Measurements from ENCODE around the gene NEK1.
"Not testable (repeated sequence)": the region's sequence is repeated elsewhere in the genome, so short reads cannot be mapped to it uniquely, and the experiment has no call there.

Gene NEK1

DNA sequence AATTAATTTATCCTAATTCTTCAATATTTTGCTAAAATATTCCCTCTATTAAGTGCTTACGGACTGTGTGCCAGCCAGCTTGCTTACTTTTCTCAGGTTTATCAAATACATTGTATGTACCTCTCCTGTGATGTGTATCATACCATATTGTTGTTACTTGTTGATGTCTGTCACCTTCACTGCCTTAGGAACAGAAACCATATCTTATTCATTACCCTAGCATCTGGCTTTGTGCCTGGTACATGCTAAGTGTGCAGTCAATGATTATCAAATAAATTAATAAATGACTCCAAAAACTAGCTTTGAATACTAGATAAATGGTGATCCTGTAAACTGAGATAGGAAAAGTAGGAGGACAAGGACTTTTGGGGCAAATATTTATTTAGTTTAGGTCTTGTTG is 14.9 kb upstream of the NEK1 start:
- DNase-seq, result no peak

- no peak for DNase-seq
Measured at GRCh38 chr4:169626331-169627282, 14.2 kb upstream of the NEK1 start.

DNA sequence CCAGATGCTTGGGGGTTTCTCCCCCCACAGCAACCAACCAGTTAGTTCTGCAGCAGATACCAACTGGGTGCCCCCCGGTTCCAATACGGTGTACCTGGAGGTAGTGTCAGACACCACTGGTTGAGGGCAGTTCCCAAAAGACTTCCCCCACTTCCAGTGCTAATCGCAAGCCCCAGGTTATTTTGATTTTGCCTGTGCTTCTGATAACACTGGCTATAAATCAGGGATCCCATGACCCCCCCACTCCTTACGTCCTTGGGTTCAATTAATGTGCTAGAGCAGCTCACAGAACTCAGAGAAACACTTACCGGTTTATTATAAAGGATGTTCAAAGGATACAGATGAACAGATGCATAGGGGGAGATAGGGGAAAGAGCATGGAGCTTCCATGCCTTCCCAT is 13.5 kb upstream of the NEK1 start:
- no peak for DNase-seq

- DNase-seq, result not testable (repeated sequence)
Measured at GRCh38 chr4:169624012-169624411, 11.6 kb upstream of the NEK1 start.

GRCh38 chr4:169622566-169622965 is 10.2 kb upstream of the NEK1 start:
- DNase-seq, result no peak

- DNase-seq, result no peak
Measured at GRCh38 chr4:169621731-169622492, 9.5 kb upstream of the NEK1 start.

DNA sequence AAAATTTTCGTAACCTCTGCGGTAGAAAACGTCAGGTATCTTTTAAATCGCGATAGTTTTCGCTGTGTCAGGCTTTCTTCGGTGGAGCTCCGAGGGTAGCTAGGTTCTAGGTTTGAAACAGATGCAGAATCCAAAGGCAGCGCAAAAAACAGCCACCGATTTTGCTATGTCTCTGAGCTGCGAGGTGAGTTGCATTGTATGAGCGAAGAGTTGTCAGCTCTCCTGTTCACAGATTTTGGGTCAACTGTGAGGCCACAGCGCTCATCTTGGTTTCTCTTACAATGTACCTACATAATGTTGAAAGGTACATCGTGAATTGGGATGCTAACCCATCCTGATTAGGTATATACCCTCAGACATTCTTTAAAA is 8.5 kb upstream of the NEK1 start:
- peak; percentile 38 for DNase-seq

GRCh38 chr4:169619958-169620879 is 7.8 kb upstream of the NEK1 start, which contains the start of gene CLCN3:
TSS of gene CLCN3 (plus strand) at chr4:169620578. CDS start at chr4:169635929, 15,351 bp downstream.
- DNase-seq, result peak; percentile 97

- peak; percentile 68 for DNase-seq
Measured at GRCh38 chr4:169619518-169619957, 7.2 kb upstream of the NEK1 start.

GRCh38 chr4:169618986-169619385 is 6.6 kb upstream of the NEK1 start:
- no peak for DNase-seq

DNA sequence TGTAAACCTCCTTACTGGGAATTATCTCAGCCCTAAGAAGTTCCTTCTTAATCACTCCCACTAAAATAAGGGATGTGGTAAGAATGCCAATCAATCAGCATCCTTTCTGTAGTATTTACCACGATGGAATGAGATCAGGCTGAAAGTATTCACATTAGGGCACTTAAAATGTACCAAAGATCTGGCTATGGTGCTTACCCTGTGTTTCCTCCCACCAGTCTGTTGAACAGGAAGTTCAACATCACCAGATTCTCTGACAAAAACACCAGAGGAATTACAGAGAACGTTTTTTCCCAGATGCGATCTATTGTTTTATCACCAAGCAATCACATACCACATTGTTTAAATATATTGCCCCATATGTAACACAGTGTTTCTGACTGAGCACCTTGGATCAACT is 5.9 kb upstream of the NEK1 start:
- DNase-seq, result no peak

DNA sequence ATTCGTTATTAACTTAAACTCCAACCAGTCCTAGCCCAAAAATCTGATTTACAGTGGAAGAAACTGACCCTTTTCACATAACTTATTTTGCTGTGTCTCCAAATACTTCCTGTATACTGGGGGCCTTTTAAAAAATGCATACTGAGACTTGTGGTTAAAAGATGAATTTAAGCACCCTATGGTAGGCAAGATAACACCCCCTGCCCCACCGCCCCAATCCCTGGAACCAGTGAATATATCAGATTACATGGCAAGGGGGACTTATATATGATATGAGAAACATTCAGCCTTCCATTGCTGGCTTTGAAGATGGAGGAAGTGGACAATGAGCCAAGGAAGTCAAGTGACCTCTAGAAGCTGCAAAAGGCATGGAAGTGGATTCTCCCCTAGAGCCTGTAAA is 4.9 kb upstream of the NEK1 start:
- DNase-seq, result no peak

GRCh38 chr4:169616846-169617245 is 4.5 kb upstream of the NEK1 start:
- DNase-seq, result no peak

- DNase-seq, result no peak
Measured at GRCh38 chr4:169615467-169616106, 3.2 kb upstream of the NEK1 start.

DNA sequence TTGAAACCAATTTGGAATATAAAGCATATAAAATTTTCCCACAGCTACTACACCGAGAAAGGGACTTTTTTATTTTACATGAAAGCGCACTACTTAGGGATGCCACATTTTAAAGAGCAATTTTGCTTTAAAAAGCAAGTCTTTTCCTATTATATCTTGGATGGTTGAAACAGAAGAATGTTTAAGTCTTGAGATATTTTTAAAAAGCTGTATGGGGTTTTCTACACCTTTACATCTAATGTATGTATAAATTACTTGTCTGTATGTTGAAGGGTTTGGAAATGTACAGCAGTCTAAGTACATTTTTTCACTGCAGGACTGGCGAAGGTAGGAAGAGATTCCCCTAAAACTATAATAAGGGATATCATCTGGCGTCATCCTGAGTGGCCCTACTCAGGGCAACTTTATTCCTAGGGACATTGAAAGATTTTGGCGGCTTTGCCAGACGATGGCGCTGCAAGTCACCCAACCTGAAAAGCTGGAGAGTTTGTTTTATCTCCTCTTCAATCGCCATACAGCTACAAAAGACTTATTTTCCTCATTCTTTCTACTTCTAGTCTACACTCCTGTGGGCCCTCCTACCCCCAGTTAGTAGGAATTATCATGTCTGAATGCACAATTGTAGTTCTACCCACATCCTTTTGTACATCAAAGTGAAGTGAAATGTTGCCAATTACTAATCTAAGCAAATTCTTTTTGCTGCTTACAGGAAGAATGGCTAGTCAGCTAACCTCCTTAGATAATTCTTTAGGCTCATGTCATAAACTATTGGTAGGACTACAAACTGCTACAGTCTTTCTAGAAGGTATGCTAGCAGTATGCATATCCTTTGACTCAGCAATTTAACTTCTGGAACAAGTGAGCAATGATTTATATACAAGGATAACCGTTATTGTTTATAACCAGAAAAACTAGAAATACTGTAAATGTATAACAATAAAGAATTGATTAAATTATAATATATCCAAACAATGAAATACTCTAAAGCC is 782 bp upstream of the NEK1 start:
- peak; percentile 86 for DNase-seq

GRCh38 chr4:169611157-169611556 is 1.2 kb downstream of the NEK1 start:
- no peak for DNase-seq

GRCh38 chr4:169604903-169605331 is 7.5 kb downstream of the NEK1 start:
- DNase-seq, result peak; percentile 11

- DNase-seq, result no peak
Measured at GRCh38 chr4:169604131-169604900, 8.1 kb downstream of the NEK1 start.

- no peak for DNase-seq
Measured at GRCh38 chr4:169603312-169603711, 9.1 kb downstream of the NEK1 start.
